22Rv1 (cell line): ENCODE measurements around the gene TLX1.
"Not testable (repeated sequence)": the region's sequence is repeated elsewhere in the genome, so short reads cannot be mapped to it uniquely, and the experiment has no call there.

ENCODE experiments used
- H3K27ac ChIP-seq: fragments of 450-650 bp; 2 replicates; pipeline ENCODE4 v1.5.1; 2017
- CTCF ChIP-seq: fragments of 450-650 bp; IDR thresholded peaks from 2 replicates; pipeline ENCODE4 v1.5.1; 2017; ENCODE audit warnings: mild to moderate bottlenecking
- ZFX ChIP-seq: fragments of 450-650 bp; IDR thresholded peaks from 2 replicates; pipeline ENCODE4 v1.6.1; 2017; ENCODE audit warnings: antibody characterized with exemption, borderline replicate concordance

The TLX1 gene

GRCh38 chr10:101146392-101147251, 15.5 kb downstream of the TLX1 start:
- H3K27ac ChIP-seq = no peak overlapping the region
- no peak for TF ChIP-seq ZFX
- TF ChIP-seq CTCF = no peak

- H3K27ac ChIP-seq = no peak overlapping the region
- TF ChIP-seq CTCF = no peak
- TF ChIP-seq ZFX = no peak
Measured at GRCh38 chr10:101151395-101151794, 20.3 kb downstream of the TLX1 start.

GRCh38 chr10:101152316-101152715, 21.2 kb downstream of the TLX1 start:
- H3K27ac ChIP-seq = no peak overlapping the region
- TF ChIP-seq CTCF (no peak), ZFX (no peak)

- not testable (repeated sequence) for H3K27ac ChIP-seq
Measured at GRCh38 chr10:101154506-101154905, 23.4 kb downstream of the TLX1 start.

- TF ChIP-seq CTCF (no peak), ZFX (no peak)
- H3K27ac ChIP-seq = no peak overlapping the region
Measured at GRCh38 chr10:101155896-101156295, 24.8 kb downstream of the TLX1 start.

GRCh38 chr10:101157756-101158458, 26.8 kb downstream of the TLX1 start:
- no peak overlapping the region for H3K27ac ChIP-seq
- TF ChIP-seq CTCF (no peak), ZFX (no peak)

GRCh38 chr10:101158459-101159058, 27.5 kb downstream of the TLX1 start:
- no peak overlapping the region for H3K27ac ChIP-seq
- TF ChIP-seq ZFX = no peak
